ENCODE results near the gene USP53. TPM values are rescaled to one million over a fixed set of nuclear protein-coding genes. Genes with fewer than 3 reads are reported as not detected.

Gene USP53
- total and polyA plus RNA-seq, 2 experiments from 2014 or later: 17.1 to 27.7 TPM

- no peak for TF ChIP-seq REST (IDR thresholded peaks at IDR 0.05; ENCODE audit: unreplicated experiment)
Measured at GRCh38 chr4:119231491-119231890, 19.0 kb downstream of the USP53 start (continued).

GRCh38 chr4:119232286-119232685 is 19.8 kb downstream of the USP53 start:
- Histone ChIP-seq H4K20me1 (replicated peaks; ENCODE audit: insufficient read depth) (peaks cover 9% of the 10 kb centered on the region), H3K36me3 (ENCODE audit: insufficient read depth) (no peaks in the 10 kb centered on the region), H3K4me2 (no peak overlapping the region), H3K9me2 (ENCODE audit: insufficient read depth) (no peaks in the 10 kb centered on the region), H3F3A (replicated peaks; ENCODE audit: low read depth) (no peaks in the 10 kb centered on the region), H2AFZ (no peak overlapping the region), H3K4me3 (no peak overlapping the region), H3K27ac (ENCODE audit: low read depth) (no peak overlapping the region), H3K27me3 (ENCODE audit: insufficient read depth) (no peaks in the 10 kb centered on the region), H3K4me1 (ENCODE audit: insufficient read depth) (no peaks in the 10 kb centered on the region), H3K79me2 (replicated peaks; ENCODE audit: insufficient read depth) (peaks cover 63% of the 10 kb centered on the region)
- H3K27me3 Mint-ChIP-seq (ENCODE audit: insufficient read depth, low read depth, poor library complexity): no peaks in the 10 kb centered on the region
- H3K27ac Mint-ChIP-seq: no peak overlapping the region
- peaks cover 4% of the 10 kb centered on the region; the same call in 2 of the 3 replicates for H3K36me3 Mint-ChIP-seq (ENCODE audit: low read depth)
- ATAC-seq (no peak), DNase-seq (ENCODE audit: low spot score) (no peak)
- H3K9me3 Mint-ChIP-seq: no peaks in the 10 kb centered on the region
- H3K4me3 Mint-ChIP-seq: no peak overlapping the region
- peaks cover 3% of the 10 kb centered on the region; the same call in 2 of the 3 replicates for H3K4me1 Mint-ChIP-seq
- TF ChIP-seq STAT1 (IDR thresholded peaks at IDR 0.05; ENCODE audit: unreplicated experiment) (no peak), ZNF114 (CRISPR knock-in tag; IDR thresholded peaks at IDR 0.05) (no peak), ZNF462 (CRISPR knock-in tag; IDR thresholded peaks at IDR 0.05) (no peak), EZH2 (IDR thresholded peaks at IDR 0.05; ENCODE audit: low read depth, unreplicated experiment) (no peak), CREB1 (CRISPR knock-in tag; IDR thresholded peaks at IDR 0.05; ENCODE audit: low read depth) (no peak), ZNF331 (CRISPR knock-in tag; IDR thresholded peaks at IDR 0.05; ENCODE audit: low read depth) (no peak), POLR2AphosphoS5 (IDR thresholded peaks at IDR 0.05; ENCODE audit: low read depth) (no peak), JUNB (IDR thresholded peaks at IDR 0.05; ENCODE audit: unreplicated experiment) (no peak), EZH2phosphoT487 (IDR thresholded peaks at IDR 0.05; ENCODE audit: unreplicated experiment) (no peak), NANOG (IDR thresholded peaks at IDR 0.05; ENCODE audit: borderline replicate concordance) (no peak)
- TF ChIP-seq, protein P1, sequence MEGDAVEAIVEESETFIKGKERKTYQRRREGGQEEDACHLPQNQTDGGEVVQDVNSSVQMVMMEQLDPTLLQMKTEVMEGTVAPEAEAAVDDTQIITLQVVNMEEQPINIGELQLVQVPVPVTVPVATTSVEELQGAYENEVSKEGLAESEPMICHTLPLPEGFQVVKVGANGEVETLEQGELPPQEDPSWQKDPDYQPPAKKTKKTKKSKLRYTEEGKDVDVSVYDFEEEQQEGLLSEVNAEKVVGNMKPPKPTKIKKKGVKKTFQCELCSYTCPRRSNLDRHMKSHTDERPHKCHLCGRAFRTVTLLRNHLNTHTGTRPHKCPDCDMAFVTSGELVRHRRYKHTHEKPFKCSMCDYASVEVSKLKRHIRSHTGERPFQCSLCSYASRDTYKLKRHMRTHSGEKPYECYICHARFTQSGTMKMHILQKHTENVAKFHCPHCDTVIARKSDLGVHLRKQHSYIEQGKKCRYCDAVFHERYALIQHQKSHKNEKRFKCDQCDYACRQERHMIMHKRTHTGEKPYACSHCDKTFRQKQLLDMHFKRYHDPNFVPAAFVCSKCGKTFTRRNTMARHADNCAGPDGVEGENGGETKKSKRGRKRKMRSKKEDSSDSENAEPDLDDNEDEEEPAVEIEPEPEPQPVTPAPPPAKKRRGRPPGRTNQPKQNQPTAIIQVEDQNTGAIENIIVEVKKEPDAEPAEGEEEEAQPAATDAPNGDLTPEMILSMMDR (conservative IDR thresholded peaks at IDR 0.05; ENCODE audit: low read depth in 2 of 2): no peak
- TF ChIP-seq, protein P2, sequence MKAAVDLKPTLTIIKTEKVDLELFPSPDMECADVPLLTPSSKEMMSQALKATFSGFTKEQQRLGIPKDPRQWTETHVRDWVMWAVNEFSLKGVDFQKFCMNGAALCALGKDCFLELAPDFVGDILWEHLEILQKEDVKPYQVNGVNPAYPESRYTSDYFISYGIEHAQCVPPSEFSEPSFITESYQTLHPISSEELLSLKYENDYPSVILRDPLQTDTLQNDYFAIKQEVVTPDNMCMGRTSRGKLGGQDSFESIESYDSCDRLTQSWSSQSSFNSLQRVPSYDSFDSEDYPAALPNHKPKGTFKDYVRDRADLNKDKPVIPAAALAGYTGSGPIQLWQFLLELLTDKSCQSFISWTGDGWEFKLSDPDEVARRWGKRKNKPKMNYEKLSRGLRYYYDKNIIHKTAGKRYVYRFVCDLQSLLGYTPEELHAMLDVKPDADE (IDR thresholded peaks at IDR 0.05): no peak

Measured in GM23338 (cell line).